ENCODE measurements around the gene ZNF319.

DNA sequence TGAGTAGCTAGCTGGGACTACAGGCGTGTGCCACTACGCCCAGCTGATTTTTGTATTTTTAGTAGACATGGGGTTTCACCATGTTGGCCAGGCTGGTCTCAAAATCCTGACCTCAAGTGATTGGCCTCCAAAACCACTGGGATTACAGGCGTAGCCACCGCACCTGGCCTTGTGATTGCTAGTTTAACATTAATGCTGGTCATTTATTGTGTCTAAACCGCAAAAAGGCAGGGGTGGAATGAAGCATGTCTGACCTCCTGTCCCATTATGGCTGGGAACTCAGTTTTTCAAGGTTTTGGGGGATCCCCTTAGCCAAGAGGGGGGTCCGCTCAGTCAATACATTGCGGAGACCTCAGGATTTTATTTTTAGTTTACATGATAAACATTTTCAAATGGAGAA is 18.8 kb downstream of the ZNF319 start:
- TF ChIP-seq TEAD4 (IDR thresholded peaks at IDR 0.05; ENCODE audit: low read depth, low read length) (no peak), EP300 (IDR thresholded peaks at IDR 0.05; ENCODE audit: borderline replicate concordance in 1 of 2, low read depth in 2 of 2, low read length in 2 of 2) (no peak)
